Measurements from ENCODE around the gene SEM1. TPM values are rescaled to one million over a fixed set of nuclear protein-coding genes. Genes with fewer than 3 reads are reported as not detected.
"Not testable (repeated sequence)": the region's sequence is repeated elsewhere in the genome, so short reads cannot be mapped to it uniquely, and the experiment has no call there.

The SEM1 gene
- 24.0 and 35.9 TPM in 2 replicates for total RNA-seq
- polyA plus RNA-seq: 215 and 220 TPM in 2 replicates

DNA sequence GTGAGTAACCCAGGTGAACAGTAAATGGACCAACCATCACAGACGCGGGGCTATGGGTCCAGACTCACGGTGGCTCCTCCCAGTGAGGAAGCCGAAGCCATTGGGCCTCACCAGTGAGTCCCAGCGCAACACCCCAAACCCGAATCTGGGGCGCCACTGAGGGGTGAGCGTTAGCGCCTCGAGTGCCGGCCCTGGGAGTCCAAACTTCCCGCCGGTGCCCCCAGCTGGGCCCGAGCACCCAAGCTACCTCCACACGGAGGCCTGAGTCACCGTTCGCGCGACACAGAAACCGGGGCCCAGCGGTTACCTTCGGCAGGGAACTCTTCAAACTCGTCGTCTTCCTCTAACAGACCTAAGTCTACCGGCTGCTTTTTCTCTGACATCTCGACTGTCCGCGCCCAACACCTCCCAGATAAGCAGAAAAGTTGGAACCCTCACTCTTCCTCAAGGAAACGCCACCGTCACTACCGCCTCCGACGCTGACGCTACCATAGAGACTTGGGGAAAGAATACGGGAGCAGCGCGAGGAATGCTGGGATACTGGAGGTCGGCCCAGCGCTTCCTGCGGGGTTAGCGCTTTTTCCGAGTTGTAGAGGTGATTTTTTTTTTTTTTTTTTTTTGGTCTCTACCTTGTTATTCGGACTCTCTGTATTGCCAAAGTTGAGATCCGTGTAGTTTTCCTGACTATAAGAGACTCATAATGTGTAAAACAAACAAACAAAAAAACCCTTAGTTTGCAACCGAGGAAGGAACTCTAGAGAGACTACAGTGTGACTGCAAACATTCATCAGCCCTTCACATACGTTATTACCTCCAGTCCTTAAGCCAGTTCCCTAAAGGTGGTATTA, at the start of gene SEM1:
TSS of gene SEM1 (minus strand) at position 466 of the 848 bp plus-strand sequence. CDS start at position 383, 83 bp downstream.
- H3K36me3 ChIP-seq: no peaks in the 10 kb centered on the region
- H3K9me3 ChIP-seq (ENCODE audit: low read depth): no peaks in the 10 kb centered on the region
- peak within 1 kb of the TSS; percentile 92 for H3K27ac ChIP-seq
- peaks cover 8% of the 10 kb centered on the region for H3K4me1 ChIP-seq (ENCODE audit: low read depth)
- DNase-seq (ENCODE audit: low read depth in 1 of 2, low spot score in 1 of 2): peak; percentile 89 to 91
- H3K4me3 ChIP-seq: peak within 1 kb of the TSS; percentile 86
- TF ChIP-seq, protein P1, sequence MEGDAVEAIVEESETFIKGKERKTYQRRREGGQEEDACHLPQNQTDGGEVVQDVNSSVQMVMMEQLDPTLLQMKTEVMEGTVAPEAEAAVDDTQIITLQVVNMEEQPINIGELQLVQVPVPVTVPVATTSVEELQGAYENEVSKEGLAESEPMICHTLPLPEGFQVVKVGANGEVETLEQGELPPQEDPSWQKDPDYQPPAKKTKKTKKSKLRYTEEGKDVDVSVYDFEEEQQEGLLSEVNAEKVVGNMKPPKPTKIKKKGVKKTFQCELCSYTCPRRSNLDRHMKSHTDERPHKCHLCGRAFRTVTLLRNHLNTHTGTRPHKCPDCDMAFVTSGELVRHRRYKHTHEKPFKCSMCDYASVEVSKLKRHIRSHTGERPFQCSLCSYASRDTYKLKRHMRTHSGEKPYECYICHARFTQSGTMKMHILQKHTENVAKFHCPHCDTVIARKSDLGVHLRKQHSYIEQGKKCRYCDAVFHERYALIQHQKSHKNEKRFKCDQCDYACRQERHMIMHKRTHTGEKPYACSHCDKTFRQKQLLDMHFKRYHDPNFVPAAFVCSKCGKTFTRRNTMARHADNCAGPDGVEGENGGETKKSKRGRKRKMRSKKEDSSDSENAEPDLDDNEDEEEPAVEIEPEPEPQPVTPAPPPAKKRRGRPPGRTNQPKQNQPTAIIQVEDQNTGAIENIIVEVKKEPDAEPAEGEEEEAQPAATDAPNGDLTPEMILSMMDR (IDR thresholded peaks at IDR 0.05; ENCODE audit: low read depth, low read length): no peak
- no peaks in the 10 kb centered on the region for H3K27me3 ChIP-seq

DNA sequence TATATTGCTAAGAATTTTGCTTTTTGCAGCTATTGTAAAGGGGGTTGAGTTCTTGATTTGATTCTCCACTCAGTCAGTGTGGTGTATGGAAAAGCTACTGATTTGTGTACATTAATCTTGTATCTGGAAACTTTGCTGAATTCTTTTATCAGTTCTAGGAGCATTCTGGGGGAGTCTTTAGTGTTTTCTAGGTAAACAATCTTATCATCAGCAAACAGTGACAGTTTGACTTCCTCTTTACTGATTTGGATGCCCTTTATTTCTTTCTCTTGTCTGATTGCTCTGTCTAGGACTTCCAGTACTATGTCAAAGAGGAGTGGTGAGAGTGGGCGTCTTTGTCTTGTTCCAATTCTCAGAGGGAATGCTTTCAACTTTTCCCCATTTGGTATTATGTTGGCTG, 48.2 kb upstream of the SEM1 start:
- not testable (repeated sequence) for H3K36me3 ChIP-seq; DNase-seq (ENCODE audit: low read depth in 1 of 2, low spot score in 1 of 2); H3K27ac ChIP-seq

DNA sequence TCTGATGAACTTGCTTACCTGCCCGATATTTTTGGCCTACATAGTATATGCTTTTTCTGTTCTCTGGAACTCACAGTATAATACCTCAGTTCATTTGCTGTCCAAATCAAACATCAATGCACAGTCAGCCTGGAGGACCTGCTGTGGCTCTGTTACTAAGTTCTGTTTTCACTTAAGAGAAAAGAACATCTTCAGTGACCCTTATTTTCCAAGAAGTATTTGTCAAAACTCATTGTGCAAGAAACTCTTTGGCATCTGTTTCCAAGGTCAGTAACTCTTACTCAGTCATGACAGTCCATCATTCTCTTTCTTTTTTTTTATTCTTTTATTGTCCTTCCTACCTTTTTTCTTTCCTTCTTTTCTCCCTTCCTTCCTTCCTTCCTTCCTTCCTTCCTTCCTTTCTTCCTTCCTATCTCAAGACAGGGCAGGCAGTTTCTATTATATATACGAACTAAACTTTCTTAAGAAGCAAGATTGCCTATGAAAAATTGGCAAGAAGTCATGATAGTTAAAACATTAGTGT, 37.8 kb upstream of the SEM1 start:
- H3K9me3 ChIP-seq (ENCODE audit: low read depth): no peaks in the 10 kb centered on the region
- no peaks in the 10 kb centered on the region for H3K27me3 ChIP-seq
- no peak overlapping the region for H3K27ac ChIP-seq
- no peak for DNase-seq (ENCODE audit: low read depth in 1 of 2, low spot score in 1 of 2)
- H3K36me3 ChIP-seq: no peaks in the 10 kb centered on the region
- TF ChIP-seq, protein P1 (IDR thresholded peaks at IDR 0.05; ENCODE audit: low read depth, low read length): no peak
- H3K4me3 ChIP-seq: no peak overlapping the region
- H3K4me1 ChIP-seq (ENCODE audit: low read depth): no peaks in the 10 kb centered on the region

More for the DNA sequence above, 48.2 kb upstream of the SEM1 start:
- not testable (repeated sequence) for H3K4me1 ChIP-seq (ENCODE audit: low read depth); H3K27me3 ChIP-seq; H3K4me3 ChIP-seq; H3K9me3 ChIP-seq (ENCODE audit: low read depth)

DNA sequence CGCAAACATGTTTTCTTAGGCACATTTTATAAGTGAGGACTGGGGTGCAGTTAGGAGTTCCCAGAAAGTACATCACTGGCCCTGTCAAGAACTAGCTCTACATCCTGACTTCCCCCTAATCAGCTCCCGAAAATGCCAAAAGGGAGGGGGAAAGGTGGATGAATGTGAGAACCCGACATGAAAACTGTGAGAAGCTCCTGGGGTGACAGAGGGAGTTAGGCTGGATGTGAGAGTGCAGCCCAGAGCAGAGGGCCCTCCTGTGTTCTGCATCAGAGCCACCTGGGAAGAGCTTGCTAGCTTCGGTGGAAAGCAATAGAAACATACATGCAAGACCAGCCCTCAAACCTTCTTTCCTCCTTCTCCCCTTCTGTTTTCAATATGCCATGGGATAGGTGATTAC, 30.5 kb upstream of the SEM1 start:
- TF ChIP-seq, protein P1 (IDR thresholded peaks at IDR 0.05; ENCODE audit: low read depth, low read length): no peak
- no peaks in the 10 kb centered on the region for H3K4me1 ChIP-seq (ENCODE audit: low read depth)
- no peak overlapping the region for H3K27ac ChIP-seq
- no peak overlapping the region for H3K4me3 ChIP-seq
- DNase-seq (ENCODE audit: low read depth in 1 of 2, low spot score in 1 of 2): no peak
- H3K36me3 ChIP-seq: no peaks in the 10 kb centered on the region
- no peaks in the 10 kb centered on the region for H3K27me3 ChIP-seq
- no peaks in the 10 kb centered on the region for H3K9me3 ChIP-seq (ENCODE audit: low read depth)

DNA sequence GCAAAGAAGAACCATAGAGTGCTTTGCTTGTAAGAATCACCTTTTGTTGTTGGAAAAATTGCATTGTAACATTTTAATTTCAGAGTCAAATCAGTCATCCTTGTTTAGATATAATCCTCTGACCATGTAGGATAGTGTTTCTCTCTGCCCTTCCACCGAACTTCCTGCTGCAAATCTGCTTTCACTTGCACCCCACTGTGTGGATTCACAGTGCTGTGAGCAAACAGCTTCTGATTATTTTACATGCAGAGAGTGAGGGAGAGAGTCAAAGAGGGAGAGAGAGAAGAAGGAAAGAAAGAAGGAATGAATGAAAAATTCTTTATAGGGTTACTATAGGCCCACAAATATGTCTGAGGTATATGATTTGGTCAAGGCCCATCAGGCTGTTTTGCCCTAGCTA, 30.0 kb upstream of the SEM1 start:
- H3K4me3 ChIP-seq: no peak overlapping the region
- no peak overlapping the region for H3K27ac ChIP-seq
- H3K9me3 ChIP-seq (ENCODE audit: low read depth): no peaks in the 10 kb centered on the region
- TF ChIP-seq, protein P1 (IDR thresholded peaks at IDR 0.05; ENCODE audit: low read depth, low read length): no peak
- no peak for DNase-seq (ENCODE audit: low read depth in 1 of 2, low spot score in 1 of 2)
- H3K36me3 ChIP-seq: no peaks in the 10 kb centered on the region
- no peaks in the 10 kb centered on the region for H3K27me3 ChIP-seq
- H3K4me1 ChIP-seq (ENCODE audit: low read depth): no peaks in the 10 kb centered on the region

DNA sequence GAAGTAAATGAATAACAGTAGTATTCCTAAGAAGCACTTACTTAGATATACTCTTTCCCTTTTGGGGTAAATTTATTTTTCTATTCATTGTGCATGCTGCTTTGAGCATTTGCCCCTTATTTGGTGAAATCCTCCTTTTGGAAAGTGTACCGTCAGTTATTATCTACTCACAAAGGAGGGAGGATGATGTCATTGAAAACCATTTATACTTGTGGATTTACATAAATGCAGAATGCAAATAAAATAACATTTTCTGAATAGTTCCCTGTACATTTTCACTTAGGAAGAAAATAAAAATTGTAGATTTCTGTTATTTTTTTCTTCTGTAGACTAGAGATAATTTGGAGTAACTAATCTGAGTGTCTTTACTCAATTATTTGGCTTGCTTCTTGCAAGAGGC, 29.5 kb upstream of the SEM1 start:
- no peaks in the 10 kb centered on the region for H3K9me3 ChIP-seq (ENCODE audit: low read depth)
- H3K27me3 ChIP-seq: no peaks in the 10 kb centered on the region
- TF ChIP-seq, protein P1 (IDR thresholded peaks at IDR 0.05; ENCODE audit: low read depth, low read length): no peak
- no peaks in the 10 kb centered on the region for H3K4me1 ChIP-seq (ENCODE audit: low read depth)
- no peaks in the 10 kb centered on the region for H3K36me3 ChIP-seq
- DNase-seq (ENCODE audit: low read depth in 1 of 2, low spot score in 1 of 2): no peak
- no peak overlapping the region for H3K27ac ChIP-seq
- H3K4me3 ChIP-seq: no peak overlapping the region

Measured in cardiac muscle cell (in vitro differentiated cells and primary cell).